HepG2 (cell line): ENCODE data around the gene ADGRV1. TPM values are rescaled to one million over a fixed set of nuclear protein-coding genes. Genes with fewer than 3 reads are reported as not detected.

Source experiments
- ATAC-seq: fragments of 200-7000 bp; cut with Tn5 transposase; 3 replicates; pipeline ENCODE4 v1.9.1; 2020; ENCODE audit warnings: mild to moderate bottlenecking, moderate library complexity
- BruUV-seq: library from RNA; stranded (reverse); fragments of 400-500 nt; replicated peaks from 2 replicates; lab custom pipeline; 2021; lab: Mats Ljungman, UMichigan
- CTCF ChIA-PET: fragments of 300-600 bp; formaldehyde crosslinking; extraction: SDS; loops from one replicate; lab custom pipeline; 2021; ENCODE audit warnings: low total read pairs, inconsistent platforms, low intra/inter-chr PET ratio; lab: Yijun Ruan, JAX
- POLR2A ChIA-PET: fragments of 350-600 bp; sonication (Branson Sonifier 250); formaldehyde crosslinking; loops from one replicate; lab custom pipeline; 2020; ENCODE audit warnings: antibody characterized with exemption, inconsistent platforms; lab: Yijun Ruan, JAX
- DNase-seq: peaks from one replicate; pipeline ENCODE4 v3.0.0-alpha.2; 2015; ENCODE audit warnings: low spot score
- FAIRE-seq: peaks from 3 replicates; lab custom pipeline; 2011; peaks lifted over from hg19 to GRCh38; lab: Jason Lieb, UNC
- H2AFZ ChIP-seq: one replicate; pipeline ENCODE4 v1.6.1; 2011; ENCODE audit warnings: low read length, inconsistent platforms
- H3K27ac ChIP-seq: fragments of 300-600 bp; 3 replicates; pipeline ENCODE4 v1.8.0; 2011; ENCODE audit warnings: mixed run types, mild to moderate bottlenecking, mixed read lengths, low read length, inconsistent platforms; ENCODE audit not compliant: insufficient read depth; ENCODE audit errors: extremely low read length
- H3K27me3 ChIP-seq, 2 experiments: fragments of 200-600 bp in 1 of 2; 2 replicates in 1 of 2; 3 replicates in 1 of 2; pipeline versions ENCODE4 v1.6.0 to v1.8.0; 2011; ENCODE audit warnings: low read length in 2 of 2, mild to moderate bottlenecking in 2 of 2, moderate library complexity in 2 of 2, inconsistent platforms in 1 of 2; ENCODE audit not compliant: insufficient read depth in 2 of 2, control insufficient read depth in 1 of 2
- H3K36me3 ChIP-seq, 2 experiments: fragments of 200-600 bp in 1 of 2; replicated peaks in 1 of 2; 2 replicates in 1 of 2; 3 replicates in 1 of 2; pipeline versions ENCODE4 v1.5.1 to v1.8.0; 2011; ENCODE audit warnings: low read length in 2 of 2, inconsistent platforms in 1 of 2; ENCODE audit not compliant: insufficient read depth in 2 of 2, control insufficient read depth in 1 of 2
- H3K4me1 ChIP-seq: 2 replicates; pipeline ENCODE4 v1.5.1; 2012; ENCODE audit warnings: low read length, inconsistent platforms; ENCODE audit not compliant: insufficient read depth
- H3K4me2 ChIP-seq: 2 replicates; pipeline ENCODE4 v1.6.0; 2011; ENCODE audit warnings: low read depth, low read length, inconsistent platforms
- H3K4me3 ChIP-seq, 3 experiments: fragments of 200-600 bp in 1 of 3; sonication (generic), shearing (Covaris generic) in 1 of 3; replicated peaks in 1 of 3; 2 replicates each; pipeline ENCODE4 v1.5.1; 2011 to 2016; ENCODE audit warnings: low read length in 3 of 3, inconsistent platforms in 2 of 3, low read depth in 2 of 3, mild to moderate bottlenecking in 2 of 3, control low read depth in 1 of 3, mixed read lengths in 1 of 3; ENCODE audit not compliant: insufficient read depth in 1 of 3
- H3K79me2 ChIP-seq: one replicate; pipeline ENCODE4 v1.6.1; 2011; ENCODE audit warnings: low read length, inconsistent platforms; ENCODE audit not compliant: insufficient read depth
- H3K9ac ChIP-seq: 2 replicates; pipeline ENCODE4 v1.6.0; 2011; ENCODE audit warnings: mild to moderate bottlenecking, low read depth, low read length, inconsistent platforms; ENCODE audit not compliant: insufficient read depth
- H3K9me3 ChIP-seq: 2 replicates; pipeline ENCODE4 v1.5.1; 2012; ENCODE audit warnings: mild to moderate bottlenecking, low read length
- H4K20me1 ChIP-seq: 2 replicates; pipeline ENCODE4 v1.6.0; 2011; ENCODE audit warnings: inconsistent platforms, mild to moderate bottlenecking, low read length, moderate library complexity; ENCODE audit not compliant: insufficient read depth
- CCDC6 ChIP-seq: sonication (generic); formaldehyde crosslinking; IDR thresholded peaks from 2 replicates; pipeline ENCODE4 v1.8.1; 2022; ENCODE audit warnings: mild to moderate bottlenecking, missing genetic modification reagents, moderate library complexity
- CEBPB ChIP-seq: IDR thresholded peaks from 2 replicates; pipeline ENCODE4 v1.6.1; 2011; ENCODE audit warnings: low read depth, low read length, improper control_type of control experiment, borderline replicate concordance
- MED1 ChIP-seq: sonication (generic); formaldehyde crosslinking; IDR thresholded peaks from 2 replicates; pipeline ENCODE4 v1.4.0; 2020; ENCODE audit warnings: missing genetic modification reagents
- TEAD2 ChIP-seq: sonication (generic); formaldehyde crosslinking; IDR thresholded peaks from 2 replicates; pipeline ENCODE4 v1.9.0; 2021; ENCODE audit warnings: missing genetic modification reagents
- THAP11 ChIP-seq: IDR thresholded peaks from 2 replicates; pipeline ENCODE4 v1.6.1; 2016; ENCODE audit warnings: missing biosample characterization, missing genetic modification reagents
- ZNF253 ChIP-seq: sonication (generic); formaldehyde crosslinking; IDR thresholded peaks from 2 replicates; pipeline ENCODE4 v1.8.0; 2022; ENCODE audit warnings: mild to moderate bottlenecking, missing genetic modification reagents, borderline replicate concordance
- ZNF574 ChIP-seq: sonication (generic); formaldehyde crosslinking; IDR thresholded peaks from 2 replicates; pipeline ENCODE4 v1.4.0; 2020; ENCODE audit warnings: missing genetic modification reagents
- WGBS: methylation state at CpG from one replicate; pipeline ENCODE4 v1.1.6; 2017; ENCODE audit warnings: low lambda C conversion rate; 5-methylcytosine and 5-hydroxymethylcytosine counted together
- in situ Hi-C: cut with HindIII; loops from 2 replicates; pipeline ENCODE4 v1.10.0; 2017; ENCODE audit warnings: low pct_unique_long_range_greater_than_20kb; ENCODE audit not compliant: extremely low pct_ligation_motif_present
- intact Hi-C: fragments of 100-400 bp; cut with micrococcal nuclease; formaldehyde crosslinking; loops from one replicate; pipeline ENCODE4 v1.10.0; 2022; ENCODE audit not compliant: unreplicated experiment
- polyA plus RNA-seq, 8 experiments: library from polyadenylated mRNA; depleted of rRNA in 3 of 8; stranded (reverse) in 7 of 8; unstranded in 1 of 8; fragments of >200 nt; fragmentation: Illumina TruSeq in 4 of 8; extraction: Trizol in 4 of 8; gene quantifications; 2 replicates each; pipeline versions ENCODE4 v1.2.1 to v1.2.3, GENCODE V29; 2011 to 2016; ENCODE audit warnings: low read depth in 4 of 8, missing spikeins in 1 of 8, mixed read lengths in 1 of 8; ENCODE audit not compliant: insufficient read depth in 1 of 8
- total RNA-seq, 5 experiments: library from RNA; depleted of rRNA; stranded (reverse); fragments of >200 nt; fragmentation: Illumina TruSeq; extraction: Trizol; gene quantifications; 2 replicates each; pipeline ENCODE4 v1.2.3, GENCODE V29; 2016; ENCODE audit warnings: low read depth in 1 of 5
- TF ChIP-seq, protein P1 (sequence below), 2 experiments: sonication (generic) in 1 of 2; formaldehyde crosslinking in 1 of 2; IDR thresholded peaks; 2 replicates each; pipeline versions ENCODE4 v1.5.1 to v1.6.1; 2011 to 2020; ENCODE audit warnings: borderline replicate concordance in 1 of 2, low read depth in 1 of 2, low read length in 1 of 2, mild to moderate bottlenecking in 1 of 2, missing genetic modification reagents in 1 of 2, moderate library complexity in 1 of 2

The ADGRV1 gene
- total and polyA plus RNA-seq, 2 of the 13 experiments (the other 11 are each of a cell fraction or from before 2014, with no cell fraction given): 1.7 to 3.9 TPM

DNA sequence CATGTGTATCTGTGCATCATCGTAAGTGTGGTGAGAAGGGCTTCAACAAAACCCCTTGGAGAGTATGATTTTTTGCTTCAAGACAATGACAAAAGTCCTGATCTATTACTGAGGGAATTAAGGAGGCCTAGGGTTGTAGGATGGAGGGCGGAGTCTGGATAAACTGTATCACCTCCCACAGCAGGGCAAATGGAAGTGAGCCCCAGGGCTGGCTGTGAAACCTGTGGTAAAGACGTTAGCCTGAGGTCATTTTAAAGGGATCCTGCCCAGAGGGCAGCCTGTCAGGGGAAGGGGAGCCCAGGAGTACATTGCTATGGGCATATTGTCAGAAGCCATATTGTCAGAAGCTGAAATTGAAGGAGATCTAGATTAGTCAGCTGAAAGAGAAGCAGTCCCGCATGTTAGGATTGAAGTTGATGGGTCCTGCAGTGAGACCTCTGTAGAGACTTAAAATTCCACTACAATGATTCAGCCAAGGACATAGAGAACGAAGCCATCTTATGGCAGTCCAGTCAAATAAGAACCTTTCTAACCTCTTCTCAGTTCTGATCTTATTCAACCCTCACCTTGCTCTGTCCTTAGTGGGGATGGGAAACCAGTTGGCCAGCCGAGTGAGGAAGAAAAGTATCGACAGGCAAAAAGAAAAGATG is 26.9 kb downstream of the ADGRV1 start (continued):
- no peak for TF ChIP-seq ZNF574 (CRISPR knock-in tag)
- TF ChIP-seq THAP11 (CRISPR knock-in tag): no peak
- TF ChIP-seq, protein P1, sequence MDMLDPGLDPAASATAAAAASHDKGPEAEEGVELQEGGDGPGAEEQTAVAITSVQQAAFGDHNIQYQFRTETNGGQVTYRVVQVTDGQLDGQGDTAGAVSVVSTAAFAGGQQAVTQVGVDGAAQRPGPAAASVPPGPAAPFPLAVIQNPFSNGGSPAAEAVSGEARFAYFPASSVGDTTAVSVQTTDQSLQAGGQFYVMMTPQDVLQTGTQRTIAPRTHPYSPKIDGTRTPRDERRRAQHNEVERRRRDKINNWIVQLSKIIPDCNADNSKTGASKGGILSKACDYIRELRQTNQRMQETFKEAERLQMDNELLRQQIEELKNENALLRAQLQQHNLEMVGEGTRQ (IDR thresholded peaks at IDR 0.05; ENCODE audit: low read depth, low read length): no peak
- TF ChIP-seq, protein P1 (CRISPR knock-in tag; IDR thresholded peaks at IDR 0.05; ENCODE audit: borderline replicate concordance): no peak
- no peak for TF ChIP-seq TEAD2 (CRISPR knock-in tag)
- TF ChIP-seq MED1: no peak
- TF ChIP-seq CCDC6: no peak

GRCh38 chr5:90586469-90586868 is 27.9 kb downstream of the ADGRV1 start:
- in situ Hi-C loops (no loop called here), intact Hi-C loops (no loop called here)
- DNase-seq (no peak), FAIRE-seq (no peak), ATAC-seq (no peak)
- no peak overlapping the region for H3K9ac ChIP-seq
- H4K20me1 ChIP-seq: no peaks in the 10 kb centered on the region
- H3K9me3 ChIP-seq: no peaks in the 10 kb centered on the region
- BruUV-seq: no TSS peak
- ChIA-PET POLR2A (no interaction called here), CTCF (no interaction called here)
- no peak overlapping the region for H3K4me3 ChIP-seq
- H3K4me1 ChIP-seq: no peaks in the 10 kb centered on the region
- TF ChIP-seq ZNF253 (no peak), CEBPB (peak; percentile 20; the same call in 1 of the 2 replicates)
- WGBS: 0% methylated on average over 2 of the region's 2 CpGs
- no peak overlapping the region for H3K4me2 ChIP-seq
- no peaks in the 10 kb centered on the region for H3K79me2 ChIP-seq
- no peak overlapping the region for H3K27ac ChIP-seq
- H3K27me3 ChIP-seq: no peaks in the 10 kb centered on the region
- no peak overlapping the region for H2AFZ ChIP-seq
- no peaks in the 10 kb centered on the region for H3K36me3 ChIP-seq
